Measurements from ENCODE around the gene SVIL. TPM values are rescaled to one million over a fixed set of nuclear protein-coding genes. Genes with fewer than 3 reads are reported as not detected.
"Not testable (repeated sequence)": the region's sequence is repeated elsewhere in the genome, so short reads cannot be mapped to it uniquely, and the experiment has no call there.

SVIL gene
- total RNA-seq, 2 experiments from 2014 or later, result 0.47 to 1.5 TPM

DNA sequence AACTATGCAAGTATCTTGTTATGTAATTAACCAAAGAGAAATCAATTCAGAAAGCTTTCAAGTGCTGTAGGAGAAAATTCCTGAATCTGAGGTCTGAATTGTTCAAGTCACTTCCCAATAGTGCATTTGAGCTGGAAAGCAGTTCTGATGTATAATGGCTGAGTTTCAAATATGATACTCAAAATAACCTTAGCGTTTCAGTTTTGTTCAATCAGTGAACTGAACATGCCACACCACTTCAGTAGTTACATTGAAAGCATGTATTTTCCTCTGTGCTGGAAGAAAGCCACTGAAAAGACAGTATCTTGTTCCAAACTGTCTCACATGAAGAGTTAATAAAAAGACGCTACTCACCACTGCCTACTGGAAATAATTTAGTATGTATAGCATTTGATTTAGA, 64.5 kb downstream of the SVIL start:
- H4K20me1 ChIP-seq (ENCODE audit: insufficient read depth, low read length); H3K36me3 ChIP-seq (ENCODE audit: insufficient read depth, low read length); H2AFZ ChIP-seq (ENCODE audit: low read length); intact Hi-C loops (cut with micrococcal nuclease; ENCODE audit: unreplicated experiment); H3K79me2 ChIP-seq (ENCODE audit: insufficient read depth, low read depth, low read length); H3K4me3 ChIP-seq (ENCODE audit: low read depth, low read length, poor library complexity, severe bottlenecking); H3K4me2 ChIP-seq (ENCODE audit: low read length); H3K4me1 ChIP-seq (ENCODE audit: insufficient read depth, low read length, poor library complexity, severe bottlenecking); H3K9me2 ChIP-seq (ENCODE audit: insufficient read depth, low read length); BruUV-seq (replicated peaks); H3K27ac ChIP-seq (ENCODE audit: low read depth, low read length, poor library complexity, severe bottlenecking); CTCF ChIA-PET (ENCODE audit: unreplicated experiment); H3K9me3 ChIP-seq (ENCODE audit: low read length); DNase-seq (ENCODE audit: low spot score): not testable (repeated sequence)
- POLR2A ChIA-PET, result interaction anchor here (0.7 to 1.2 kb wide), 3 partner anchors 10 to 66 kb away, joined by 3 to 4 read pairs (median 3); no protein-coding TSS in a partner anchor

- Histone ChIP-seq H2AFZ (ENCODE audit: low read length) (no peak overlapping the region), H3K27ac (ENCODE audit: low read depth, low read length, poor library complexity, severe bottlenecking) (no peak overlapping the region), H4K20me1 (ENCODE audit: insufficient read depth, low read length) (no peaks in the 10 kb centered on the region), H3K4me3 (ENCODE audit: low read depth, low read length, poor library complexity, severe bottlenecking) (no peak overlapping the region), H3K4me2 (ENCODE audit: low read length) (no peak overlapping the region), H3K9me3 (ENCODE audit: low read length) (no peaks in the 10 kb centered on the region), H3K4me1 (ENCODE audit: insufficient read depth, low read length, poor library complexity, severe bottlenecking) (no peaks in the 10 kb centered on the region), H3K79me2 (ENCODE audit: insufficient read depth, low read depth, low read length) (no peaks in the 10 kb centered on the region), H3K36me3 (ENCODE audit: insufficient read depth, low read length) (no peaks in the 10 kb centered on the region), H3K9me2 (ENCODE audit: insufficient read depth, low read length) (no peaks in the 10 kb centered on the region)
- ChIA-PET CTCF (ENCODE audit: unreplicated experiment) (no interaction called here), POLR2A (interaction anchor here (0.9 to 1.2 kb wide), 2 partner anchors 14 to 67 kb away, joined by 3 read pairs; no protein-coding TSS in a partner anchor)
- no peak for DNase-seq (ENCODE audit: low spot score)
- intact Hi-C loops (cut with micrococcal nuclease; ENCODE audit: unreplicated experiment), result no loop called here
- BruUV-seq (replicated peaks), result no TSS peak
- no peak for TF ChIP-seq EZH2phosphoT487 (IDR thresholded peaks at IDR 0.05; ENCODE audit: borderline replicate concordance, low read depth, low read length)
- TF ChIP-seq CTCF (conservative IDR thresholded peaks at IDR 0.05; ENCODE audit: low read length), result no peak
Observed at GRCh38 chr10:29569795-29570194, 65.0 kb downstream of the SVIL start.

DNA sequence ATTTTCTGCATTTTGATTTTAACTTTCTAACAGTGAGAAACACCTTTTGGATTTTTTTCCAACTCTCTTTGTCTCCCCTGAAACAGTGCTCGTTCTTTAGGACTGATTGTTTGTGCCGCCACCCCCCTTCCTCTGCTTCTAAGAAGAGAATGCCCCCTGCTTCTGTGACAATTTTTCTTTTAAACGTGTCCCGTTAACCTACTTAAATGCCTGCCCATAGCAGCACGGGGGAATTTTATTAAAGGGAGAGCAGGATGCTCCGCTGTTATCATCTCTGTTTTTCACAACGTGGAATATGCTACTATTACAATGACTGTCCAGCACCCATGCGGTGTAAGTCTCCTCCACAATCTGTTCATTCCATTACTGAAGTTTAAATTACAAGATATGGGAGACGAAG, 67.8 kb downstream of the SVIL start:
- TF ChIP-seq EZH2phosphoT487 (IDR thresholded peaks at IDR 0.05; ENCODE audit: borderline replicate concordance, low read depth, low read length) (no peak), CTCF (conservative IDR thresholded peaks at IDR 0.05; ENCODE audit: low read length) (no peak)
- H3K36me3 ChIP-seq (ENCODE audit: insufficient read depth, low read length), result no peaks in the 10 kb centered on the region
- ChIA-PET POLR2A (no interaction called here), CTCF (ENCODE audit: unreplicated experiment) (no interaction called here)
- H3K4me2 ChIP-seq (ENCODE audit: low read length), result no peak overlapping the region
- no peak overlapping the region for H3K4me3 ChIP-seq (ENCODE audit: low read depth, low read length, poor library complexity, severe bottlenecking)
- H3K79me2 ChIP-seq (ENCODE audit: insufficient read depth, low read depth, low read length), result no peaks in the 10 kb centered on the region
- H3K27ac ChIP-seq (ENCODE audit: low read depth, low read length, poor library complexity, severe bottlenecking), result no peak overlapping the region
- H3K9me2 ChIP-seq (ENCODE audit: insufficient read depth, low read length), result no peaks in the 10 kb centered on the region
- intact Hi-C loops (cut with micrococcal nuclease; ENCODE audit: unreplicated experiment), result no loop called here
- no peaks in the 10 kb centered on the region for H4K20me1 ChIP-seq (ENCODE audit: insufficient read depth, low read length)
- H3K9me3 ChIP-seq (ENCODE audit: low read length), result no peaks in the 10 kb centered on the region
- DNase-seq (ENCODE audit: low spot score), result no peak
- BruUV-seq (replicated peaks), result no TSS peak
- no peak overlapping the region for H2AFZ ChIP-seq (ENCODE audit: low read length)
- H3K4me1 ChIP-seq (ENCODE audit: insufficient read depth, low read length, poor library complexity, severe bottlenecking), result no peaks in the 10 kb centered on the region

DNA sequence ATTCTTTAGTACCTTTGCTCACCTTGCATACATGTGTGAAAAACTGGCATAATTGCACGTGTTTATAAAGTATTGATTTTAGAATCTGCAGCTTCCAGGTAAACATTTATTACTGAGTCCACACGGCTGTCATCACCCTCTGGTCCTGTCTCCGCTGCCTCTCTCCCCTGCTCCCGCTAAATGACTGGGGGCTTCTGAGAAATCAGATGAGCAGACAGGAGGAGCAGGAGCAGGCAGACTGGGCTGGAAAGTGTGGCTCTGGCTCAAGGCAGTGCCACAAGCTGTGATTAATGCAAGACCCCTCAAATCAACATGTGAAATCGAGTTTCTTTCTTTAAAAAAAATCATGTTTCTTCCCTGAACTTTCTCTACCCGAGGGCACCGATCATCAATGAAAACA, 68.6 kb downstream of the SVIL start:
- DNase-seq (ENCODE audit: low spot score); H3K4me1 ChIP-seq (ENCODE audit: insufficient read depth, low read length, poor library complexity, severe bottlenecking); H3K9me3 ChIP-seq (ENCODE audit: low read length); CTCF ChIA-PET (ENCODE audit: unreplicated experiment); BruUV-seq (replicated peaks); intact Hi-C loops (cut with micrococcal nuclease; ENCODE audit: unreplicated experiment); H3K27ac ChIP-seq (ENCODE audit: low read depth, low read length, poor library complexity, severe bottlenecking); H4K20me1 ChIP-seq (ENCODE audit: insufficient read depth, low read length); H3K4me3 ChIP-seq (ENCODE audit: low read depth, low read length, poor library complexity, severe bottlenecking); H3K9me2 ChIP-seq (ENCODE audit: insufficient read depth, low read length); H3K4me2 ChIP-seq (ENCODE audit: low read length); H3K36me3 ChIP-seq (ENCODE audit: insufficient read depth, low read length); H2AFZ ChIP-seq (ENCODE audit: low read length); H3K79me2 ChIP-seq (ENCODE audit: insufficient read depth, low read depth, low read length): not testable (repeated sequence)
- POLR2A ChIA-PET, result interaction anchor here (0.6 kb wide), 1 partner anchor 156 kb away, joined by 4 read pairs; no protein-coding TSS in a partner anchor
